ENCODE data around the gene FAM170B. TPM values are rescaled to one million over a fixed set of nuclear protein-coding genes. Genes with fewer than 3 reads are reported as not detected.

The FAM170B gene
- total RNA-seq, 1 donor from 2014 or later: not detected

- H3K4me3 Mint-ChIP-seq: no peak overlapping the region
- H3K27ac Mint-ChIP-seq: no peak overlapping the region
- H3K36me3 Mint-ChIP-seq (ENCODE audit: low read depth): peaks cover 5% of the 10 kb centered on the region
- DNase-seq (ENCODE audit: low spot score): no peak
- peaks cover 15% of the 10 kb centered on the region for H3K4me1 Mint-ChIP-seq (ENCODE audit: low read depth)
- no peaks in the 10 kb centered on the region for H3K9me3 Mint-ChIP-seq
- peaks cover 9% of the 10 kb centered on the region for H3K27me3 Mint-ChIP-seq (ENCODE audit: insufficient read depth)
- intact Hi-C loops (cut with micrococcal nuclease): no loop called here
Measured at GRCh38 chr10:49153971-49154370, 20.1 kb upstream of the FAM170B start.

GRCh38 chr10:49153115-49153514 is 19.3 kb upstream of the FAM170B start:
- no peak for DNase-seq (ENCODE audit: low spot score)
- Mint-ChIP-seq H3K9me3 (peaks cover 2% of the 10 kb centered on the region), H3K27ac (no peak overlapping the region), H3K4me1 (ENCODE audit: low read depth) (peaks cover 15% of the 10 kb centered on the region), H3K4me3 (no peak overlapping the region), H3K36me3 (ENCODE audit: low read depth) (peaks cover 5% of the 10 kb centered on the region), H3K27me3 (ENCODE audit: insufficient read depth) (peaks cover 9% of the 10 kb centered on the region)
- intact Hi-C loops (cut with micrococcal nuclease): no loop called here

GRCh38 chr10:49152663-49153062 is 18.8 kb upstream of the FAM170B start:
- Mint-ChIP-seq H3K27ac (no peak overlapping the region), H3K4me1 (ENCODE audit: low read depth) (peaks cover 13% of the 10 kb centered on the region), H3K4me3 (no peak overlapping the region), H3K27me3 (ENCODE audit: insufficient read depth) (peaks cover 9% of the 10 kb centered on the region), H3K9me3 (peaks cover 4% of the 10 kb centered on the region), H3K36me3 (ENCODE audit: low read depth) (peaks cover 4% of the 10 kb centered on the region)
- intact Hi-C loops (cut with micrococcal nuclease): no loop called here
- no peak for DNase-seq (ENCODE audit: low spot score)

GRCh38 chr10:49152037-49152436 is 18.2 kb upstream of the FAM170B start:
- H3K4me3 Mint-ChIP-seq: no peak overlapping the region
- H3K4me1 Mint-ChIP-seq (ENCODE audit: low read depth): peaks cover 7% of the 10 kb centered on the region
- peaks cover 2% of the 10 kb centered on the region for H3K36me3 Mint-ChIP-seq (ENCODE audit: low read depth)
- intact Hi-C loops (cut with micrococcal nuclease): no loop called here
- H3K9me3 Mint-ChIP-seq: peaks cover 4% of the 10 kb centered on the region
- no peak for DNase-seq (ENCODE audit: low spot score)
- no peak overlapping the region for H3K27ac Mint-ChIP-seq
- H3K27me3 Mint-ChIP-seq (ENCODE audit: insufficient read depth): peaks cover 6% of the 10 kb centered on the region

- Mint-ChIP-seq H3K4me1 (ENCODE audit: low read depth) (peaks cover 1% of the 10 kb centered on the region), H3K36me3 (ENCODE audit: low read depth) (peaks cover under 1% of the 10 kb centered on the region), H3K27me3 (ENCODE audit: insufficient read depth) (peaks cover 6% of the 10 kb centered on the region), H3K4me3 (no peak overlapping the region), H3K27ac (no peak overlapping the region), H3K9me3 (peaks cover 4% of the 10 kb centered on the region)
- intact Hi-C loops (cut with micrococcal nuclease): no loop called here
- DNase-seq (ENCODE audit: low spot score): no peak
Measured at GRCh38 chr10:49151481-49151880, 17.7 kb upstream of the FAM170B start.

- Mint-ChIP-seq H3K36me3 (ENCODE audit: low read depth) (no peaks in the 10 kb centered on the region), H3K4me3 (no peak overlapping the region), H3K9me3 (peaks cover 4% of the 10 kb centered on the region), H3K27me3 (ENCODE audit: insufficient read depth) (peaks cover 6% of the 10 kb centered on the region), H3K27ac (no peak overlapping the region), H3K4me1 (ENCODE audit: low read depth) (no peaks in the 10 kb centered on the region)
- intact Hi-C loops (cut with micrococcal nuclease): no loop called here
- no peak for DNase-seq (ENCODE audit: low spot score)
Measured at GRCh38 chr10:49151025-49151445, 17.2 kb upstream of the FAM170B start.

GRCh38 chr10:49150426-49150825 is 16.6 kb upstream of the FAM170B start:
- H3K4me1 Mint-ChIP-seq (ENCODE audit: low read depth): no peaks in the 10 kb centered on the region
- no peak for DNase-seq (ENCODE audit: low spot score)
- H3K27ac Mint-ChIP-seq: no peak overlapping the region
- no peaks in the 10 kb centered on the region for H3K36me3 Mint-ChIP-seq (ENCODE audit: low read depth)
- H3K9me3 Mint-ChIP-seq: peaks cover 4% of the 10 kb centered on the region
- H3K4me3 Mint-ChIP-seq: no peak overlapping the region
- intact Hi-C loops (cut with micrococcal nuclease): no loop called here
- peaks cover 6% of the 10 kb centered on the region for H3K27me3 Mint-ChIP-seq (ENCODE audit: insufficient read depth)

- Mint-ChIP-seq H3K4me1 (ENCODE audit: low read depth) (no peaks in the 10 kb centered on the region), H3K27ac (no peak overlapping the region), H3K27me3 (ENCODE audit: insufficient read depth) (peaks cover 6% of the 10 kb centered on the region), H3K36me3 (ENCODE audit: low read depth) (no peaks in the 10 kb centered on the region), H3K4me3 (no peak overlapping the region), H3K9me3 (peaks cover 4% of the 10 kb centered on the region)
- DNase-seq (ENCODE audit: low spot score): no peak
- intact Hi-C loops (cut with micrococcal nuclease): no loop called here
Measured at GRCh38 chr10:49149881-49150280, 16.1 kb upstream of the FAM170B start.

- no peak for DNase-seq (ENCODE audit: low spot score)
- Mint-ChIP-seq H3K4me1 (ENCODE audit: low read depth) (no peaks in the 10 kb centered on the region), H3K27ac (no peak overlapping the region), H3K36me3 (ENCODE audit: low read depth) (no peaks in the 10 kb centered on the region), H3K4me3 (no peak overlapping the region), H3K27me3 (ENCODE audit: insufficient read depth) (peaks cover 7% of the 10 kb centered on the region), H3K9me3 (peaks cover 4% of the 10 kb centered on the region)
- intact Hi-C loops (cut with micrococcal nuclease): no loop called here
Measured at GRCh38 chr10:49144058-49144720, 10.4 kb upstream of the FAM170B start.

GRCh38 chr10:49143249-49143648 is 9.4 kb upstream of the FAM170B start:
- peaks cover 7% of the 10 kb centered on the region for H3K27me3 Mint-ChIP-seq (ENCODE audit: insufficient read depth)
- H3K9me3 Mint-ChIP-seq: peaks cover 3% of the 10 kb centered on the region
- no peak overlapping the region for H3K27ac Mint-ChIP-seq
- intact Hi-C loops (cut with micrococcal nuclease): no loop called here
- DNase-seq (ENCODE audit: low spot score): no peak
- H3K4me3 Mint-ChIP-seq: no peak overlapping the region
- no peaks in the 10 kb centered on the region for H3K36me3 Mint-ChIP-seq (ENCODE audit: low read depth)
- H3K4me1 Mint-ChIP-seq (ENCODE audit: low read depth): no peaks in the 10 kb centered on the region

- DNase-seq (ENCODE audit: low spot score): no peak
- no peaks in the 10 kb centered on the region for H3K9me3 Mint-ChIP-seq
- no peaks in the 10 kb centered on the region for H3K36me3 Mint-ChIP-seq (ENCODE audit: low read depth)
- H3K27me3 Mint-ChIP-seq (ENCODE audit: insufficient read depth): peaks cover 7% of the 10 kb centered on the region
- H3K27ac Mint-ChIP-seq: no peak overlapping the region
- no peaks in the 10 kb centered on the region for H3K4me1 Mint-ChIP-seq (ENCODE audit: low read depth)
- intact Hi-C loops (cut with micrococcal nuclease): no loop called here
- H3K4me3 Mint-ChIP-seq: no peak overlapping the region
Measured at GRCh38 chr10:49141541-49142332, 7.9 kb upstream of the FAM170B start.

- H3K27me3 Mint-ChIP-seq (ENCODE audit: insufficient read depth): peaks cover 7% of the 10 kb centered on the region
- no peaks in the 10 kb centered on the region for H3K4me1 Mint-ChIP-seq (ENCODE audit: low read depth)
- intact Hi-C loops (cut with micrococcal nuclease): no loop called here
- no peaks in the 10 kb centered on the region for H3K9me3 Mint-ChIP-seq
- H3K4me3 Mint-ChIP-seq: no peak overlapping the region
- DNase-seq (ENCODE audit: low spot score): no peak
- H3K36me3 Mint-ChIP-seq (ENCODE audit: low read depth): no peaks in the 10 kb centered on the region
- no peak overlapping the region for H3K27ac Mint-ChIP-seq
Measured at GRCh38 chr10:49140304-49141177, 6.7 kb upstream of the FAM170B start.

- Mint-ChIP-seq H3K36me3 (ENCODE audit: low read depth) (no peaks in the 10 kb centered on the region), H3K27ac (no peak overlapping the region), H3K9me3 (no peaks in the 10 kb centered on the region), H3K4me1 (ENCODE audit: low read depth) (no peaks in the 10 kb centered on the region), H3K27me3 (ENCODE audit: insufficient read depth) (peaks cover 7% of the 10 kb centered on the region), H3K4me3 (no peak overlapping the region)
- intact Hi-C loops (cut with micrococcal nuclease): no loop called here
- no peak for DNase-seq (ENCODE audit: low spot score)
Measured at GRCh38 chr10:49139846-49140195, 6.0 kb upstream of the FAM170B start.
